Activated naive CD4-positive, alpha-beta T cell treated with anti-CD3 and anti-CD28 coated beads, Interleukin-2, amount 50 U/mL, for 24 hours (primary cell): Measurements from ENCODE around the gene TLE4.
"Not testable (repeated sequence)": the region's sequence is repeated elsewhere in the genome, so short reads cannot be mapped to it uniquely, and the experiment has no call there.

ENCODE experiments used
- H3K27ac Mint-ChIP-seq: one replicate; pipeline ENCODE4 v1.8.0; 2021; ENCODE audit warnings: mild to moderate bottlenecking, mixed read lengths
- H3K27me3 Mint-ChIP-seq: one replicate; pipeline ENCODE4 v1.8.0; 2021; ENCODE audit warnings: mixed read lengths
- H3K36me3 Mint-ChIP-seq: one replicate; pipeline ENCODE4 v1.8.0; 2021; ENCODE audit warnings: mixed read lengths
- H3K4me1 Mint-ChIP-seq: one replicate; pipeline ENCODE4 v1.8.0; 2021; ENCODE audit warnings: mixed read lengths
- H3K4me3 Mint-ChIP-seq: one replicate; pipeline ENCODE4 v1.8.0; 2021; ENCODE audit warnings: mild to moderate bottlenecking, mixed read lengths
- H3K9me3 Mint-ChIP-seq: one replicate; pipeline ENCODE4 v1.8.0; 2021; ENCODE audit warnings: mixed read lengths

TLE4 gene

GRCh38 chr9:79571309-79572031 is at the start of gene TLE4:
TLE4 (plus strand) TSS chr9:79571965; CDS start chr9:79572791, 826 bp downstream.
- peak within 1 kb of the TSS; percentile 35 for H3K27ac Mint-ChIP-seq
- peak within 1 kb of the TSS; percentile 74 for H3K4me3 Mint-ChIP-seq
- peaks cover 2% of the 10 kb centered on the region for H3K36me3 Mint-ChIP-seq
- H3K9me3 Mint-ChIP-seq = no peaks in the 10 kb centered on the region
- H3K4me1 Mint-ChIP-seq = peaks cover 35% of the 10 kb centered on the region
- H3K27me3 Mint-ChIP-seq = peaks cover 5% of the 10 kb centered on the region

GRCh38 chr9:79522793-79523192 is 49.0 kb upstream of the TLE4 start:
- no peak overlapping the region for H3K4me3 Mint-ChIP-seq
- no peaks in the 10 kb centered on the region for H3K4me1 Mint-ChIP-seq
- H3K27me3 Mint-ChIP-seq = no peaks in the 10 kb centered on the region
- H3K27ac Mint-ChIP-seq = no peak overlapping the region
- H3K9me3 Mint-ChIP-seq = no peaks in the 10 kb centered on the region
- H3K36me3 Mint-ChIP-seq = no peaks in the 10 kb centered on the region

GRCh38 chr9:79524266-79524665 is 47.5 kb upstream of the TLE4 start:
- no peaks in the 10 kb centered on the region for H3K36me3 Mint-ChIP-seq
- H3K9me3 Mint-ChIP-seq = no peaks in the 10 kb centered on the region
- no peak overlapping the region for H3K27ac Mint-ChIP-seq
- H3K4me1 Mint-ChIP-seq = no peaks in the 10 kb centered on the region
- H3K4me3 Mint-ChIP-seq = no peak overlapping the region
- no peaks in the 10 kb centered on the region for H3K27me3 Mint-ChIP-seq

GRCh38 chr9:79526149-79526672 is 45.6 kb upstream of the TLE4 start:
- no peaks in the 10 kb centered on the region for H3K27me3 Mint-ChIP-seq
- no peaks in the 10 kb centered on the region for H3K4me1 Mint-ChIP-seq
- no peak overlapping the region for H3K4me3 Mint-ChIP-seq
- no peak overlapping the region for H3K27ac Mint-ChIP-seq
- no peaks in the 10 kb centered on the region for H3K36me3 Mint-ChIP-seq
- no peaks in the 10 kb centered on the region for H3K9me3 Mint-ChIP-seq

GRCh38 chr9:79535534-79535933 is 36.2 kb upstream of the TLE4 start:
- no peaks in the 10 kb centered on the region for H3K36me3 Mint-ChIP-seq
- H3K4me3 Mint-ChIP-seq = no peak overlapping the region
- no peaks in the 10 kb centered on the region for H3K9me3 Mint-ChIP-seq
- no peaks in the 10 kb centered on the region for H3K4me1 Mint-ChIP-seq
- H3K27me3 Mint-ChIP-seq = no peaks in the 10 kb centered on the region
- H3K27ac Mint-ChIP-seq = no peak overlapping the region

GRCh38 chr9:79537838-79538237 is 33.9 kb upstream of the TLE4 start:
- H3K27me3 Mint-ChIP-seq = no peaks in the 10 kb centered on the region

GRCh38 chr9:79542735-79543620 is 28.8 kb upstream of the TLE4 start:
- no peaks in the 10 kb centered on the region for H3K27me3 Mint-ChIP-seq
- H3K4me3 Mint-ChIP-seq = no peak overlapping the region
- no peak overlapping the region for H3K27ac Mint-ChIP-seq
- H3K4me1 Mint-ChIP-seq = peaks cover 24% of the 10 kb centered on the region
- H3K9me3 Mint-ChIP-seq = peaks cover 5% of the 10 kb centered on the region
- peaks cover 2% of the 10 kb centered on the region for H3K36me3 Mint-ChIP-seq

More at GRCh38 chr9:79537838-79538237, 33.9 kb upstream of the TLE4 start:
- Mint-ChIP-seq H3K4me3 (no peak overlapping the region), H3K36me3 (no peaks in the 10 kb centered on the region), H3K27ac (no peak overlapping the region), H3K9me3 (no peaks in the 10 kb centered on the region), H3K4me1 (peaks cover 2% of the 10 kb centered on the region)

GRCh38 chr9:79544375-79544774 is 27.4 kb upstream of the TLE4 start:
- Mint-ChIP-seq H3K27ac (peak overlapping the region; percentile 3), H3K4me1 (peaks cover 24% of the 10 kb centered on the region), H3K4me3 (peak overlapping the region; percentile 51)
- H3K9me3 Mint-ChIP-seq, H3K36me3 Mint-ChIP-seq, H3K27me3 Mint-ChIP-seq: not testable (repeated sequence)

- Mint-ChIP-seq H3K27me3 (no peaks in the 10 kb centered on the region), H3K27ac (no peak overlapping the region), H3K36me3 (no peaks in the 10 kb centered on the region), H3K4me3 (no peak overlapping the region), H3K4me1 (no peaks in the 10 kb centered on the region), H3K9me3 (no peaks in the 10 kb centered on the region)
Observed at GRCh38 chr9:79551586-79551985, 20.2 kb upstream of the TLE4 start.

GRCh38 chr9:79551994-79552393 is 19.8 kb upstream of the TLE4 start:
- H3K36me3 Mint-ChIP-seq = no peaks in the 10 kb centered on the region
- no peaks in the 10 kb centered on the region for H3K9me3 Mint-ChIP-seq
- no peaks in the 10 kb centered on the region for H3K27me3 Mint-ChIP-seq
- H3K4me3 Mint-ChIP-seq = no peak overlapping the region
- H3K4me1 Mint-ChIP-seq = no peaks in the 10 kb centered on the region
- H3K27ac Mint-ChIP-seq = no peak overlapping the region

- no peaks in the 10 kb centered on the region for H3K36me3 Mint-ChIP-seq
- H3K4me1 Mint-ChIP-seq = no peaks in the 10 kb centered on the region
- no peak overlapping the region for H3K27ac Mint-ChIP-seq
- H3K9me3 Mint-ChIP-seq = no peaks in the 10 kb centered on the region
- H3K4me3 Mint-ChIP-seq = no peak overlapping the region
- no peaks in the 10 kb centered on the region for H3K27me3 Mint-ChIP-seq
Observed at GRCh38 chr9:79555474-79556089, 16.2 kb upstream of the TLE4 start.

GRCh38 chr9:79559495-79560181 is 12.1 kb upstream of the TLE4 start:
- Mint-ChIP-seq H3K4me3 (no peak overlapping the region), H3K4me1 (no peaks in the 10 kb centered on the region), H3K27me3 (peaks cover 3% of the 10 kb centered on the region), H3K27ac (no peak overlapping the region), H3K36me3 (no peaks in the 10 kb centered on the region), H3K9me3 (no peaks in the 10 kb centered on the region)

GRCh38 chr9:79562749-79563386 is 8.9 kb upstream of the TLE4 start:
- no peaks in the 10 kb centered on the region for H3K36me3 Mint-ChIP-seq
- no peak overlapping the region for H3K4me3 Mint-ChIP-seq
- peaks cover 3% of the 10 kb centered on the region for H3K4me1 Mint-ChIP-seq
- no peaks in the 10 kb centered on the region for H3K9me3 Mint-ChIP-seq
- H3K27me3 Mint-ChIP-seq = peaks cover 3% of the 10 kb centered on the region
- no peak overlapping the region for H3K27ac Mint-ChIP-seq

- Mint-ChIP-seq H3K27ac (no peak overlapping the region), H3K4me1 (peaks cover 3% of the 10 kb centered on the region), H3K4me3 (no peak overlapping the region), H3K36me3 (no peaks in the 10 kb centered on the region), H3K9me3 (no peaks in the 10 kb centered on the region), H3K27me3 (peaks cover 4% of the 10 kb centered on the region)
Observed at GRCh38 chr9:79564105-79564504, 7.7 kb upstream of the TLE4 start.

- peaks cover 8% of the 10 kb centered on the region for H3K27me3 Mint-ChIP-seq
- no peaks in the 10 kb centered on the region for H3K9me3 Mint-ChIP-seq
- H3K4me3 Mint-ChIP-seq = no peak overlapping the region
- H3K4me1 Mint-ChIP-seq = peaks cover 8% of the 10 kb centered on the region
- no peaks in the 10 kb centered on the region for H3K36me3 Mint-ChIP-seq
- no peak overlapping the region for H3K27ac Mint-ChIP-seq
Observed at GRCh38 chr9:79565245-79565644, 6.5 kb upstream of the TLE4 start.
